Kidney glomerular epithelial cell (primary cell): ENCODE results near the gene KDM2B.

Experiments
- DNase-seq: peaks from one replicate; lab custom pipeline; 2025; lab: John Stamatoyannopoulos, UW

KDM2B gene

GRCh38 chr12:121529184-121529583, 51.6 kb downstream of the KDM2B start:
- no peak for DNase-seq

GRCh38 chr12:121525411-121525810, 55.4 kb downstream of the KDM2B start:
- DNase-seq = no peak

GRCh38 chr12:121524196-121524916, 56.5 kb downstream of the KDM2B start:
- no peak for DNase-seq

- no peak for DNase-seq
These were observed 57.1 kb downstream of the KDM2B start for GRCh38 chr12:121523741-121524140.

- no peak for DNase-seq
These were observed 57.9 kb downstream of the KDM2B start for GRCh38 chr12:121522971-121523370.

GRCh38 chr12:121520586-121521086, 60.2 kb downstream of the KDM2B start:
- DNase-seq = no peak

GRCh38 chr12:121520119-121520518, 60.7 kb downstream of the KDM2B start:
- DNase-seq = no peak

- DNase-seq = no peak
These were observed 61.6 kb downstream of the KDM2B start for GRCh38 chr12:121519227-121519626.

GRCh38 chr12:121518656-121519055, 62.2 kb downstream of the KDM2B start:
- DNase-seq = no peak

GRCh38 chr12:121516437-121517011, 64.3 kb downstream of the KDM2B start:
- no peak for DNase-seq

- DNase-seq = no peak
These were observed 65.2 kb downstream of the KDM2B start for GRCh38 chr12:121515615-121516014.

GRCh38 chr12:121514184-121514742, 66.6 kb downstream of the KDM2B start:
- no peak for DNase-seq

GRCh38 chr12:121513464-121514183, 67.2 kb downstream of the KDM2B start:
- no peak for DNase-seq

- no peak for DNase-seq
These were observed 68.3 kb downstream of the KDM2B start for GRCh38 chr12:121512561-121512960.

- no peak for DNase-seq
These were observed 68.9 kb downstream of the KDM2B start for GRCh38 chr12:121511916-121512315.

GRCh38 chr12:121509339-121509738, 71.5 kb downstream of the KDM2B start:
- DNase-seq = no peak

GRCh38 chr12:121508533-121508932, 72.3 kb downstream of the KDM2B start:
- no peak for DNase-seq

GRCh38 chr12:121507984-121508383, 72.8 kb downstream of the KDM2B start:
- DNase-seq = no peak

- no peak for DNase-seq
These were observed 73.6 kb downstream of the KDM2B start for GRCh38 chr12:121507245-121507644.

GRCh38 chr12:121505513-121505912, 75.3 kb downstream of the KDM2B start:
- no peak for DNase-seq

- DNase-seq = no peak
These were observed 76.3 kb downstream of the KDM2B start for GRCh38 chr12:121504505-121504904.

GRCh38 chr12:121503395-121503794, 77.4 kb downstream of the KDM2B start:
- DNase-seq = no peak

GRCh38 chr12:121501946-121502345, 78.9 kb downstream of the KDM2B start:
- no peak for DNase-seq
